Loucy (cell line): ENCODE results near the gene ZNF148.

Experiments
- H2AFZ ChIP-seq: fragments of 200-600 bp; sonication (generic); 2 replicates; pipeline ENCODE4 v1.6.0; 2016; ENCODE audit warnings: antibody characterized with exemption, mild to moderate bottlenecking, low read length, moderate library complexity
- H3F3A ChIP-seq: fragments of 200-600 bp; 2 replicates; pipeline ENCODE4 v1.6.0; 2016; ENCODE audit warnings: antibody characterized with exemption, low read depth, mild to moderate bottlenecking
- H3K27me3 ChIP-seq: fragments of 200-600 bp; sonication (generic); 2 replicates; pipeline ENCODE4 v1.6.1; 2014; ENCODE audit warnings: low read length, mild to moderate bottlenecking; ENCODE audit not compliant: insufficient read depth, poor library complexity, severe bottlenecking
- H3K36me3 ChIP-seq: fragments of 200-600 bp; sonication (generic); 2 replicates; pipeline ENCODE4 v1.6.1; 2016; ENCODE audit warnings: low read length; ENCODE audit not compliant: insufficient read depth
- H3K4me1 ChIP-seq: fragments of 200-600 bp; sonication (generic); 2 replicates; pipeline ENCODE4 v1.5.1; 2014; ENCODE audit warnings: low read length, mild to moderate bottlenecking; ENCODE audit not compliant: insufficient read depth, poor library complexity, severe bottlenecking
- H3K4me2 ChIP-seq: fragments of 200-600 bp; sonication (generic); 2 replicates; pipeline ENCODE4 v1.6.0; 2014; ENCODE audit warnings: antibody characterized with exemption, low read length, low read depth, mild to moderate bottlenecking; ENCODE audit not compliant: poor library complexity, severe bottlenecking
- H3K4me3 ChIP-seq: fragments of 200-600 bp; sonication (generic); 2 replicates; pipeline ENCODE4 v1.5.1; 2014; ENCODE audit warnings: low read length, mild to moderate bottlenecking, mixed read lengths; ENCODE audit not compliant: poor library complexity, severe bottlenecking
- H3K79me2 ChIP-seq: fragments of 200-600 bp; sonication (generic); 2 replicates; pipeline ENCODE4 v1.6.1; 2014; ENCODE audit warnings: low read length; ENCODE audit not compliant: insufficient read depth
- H3K9ac ChIP-seq: fragments of 200-600 bp; sonication (generic); 2 replicates; pipeline ENCODE4 v1.6.0; 2014; ENCODE audit warnings: mild to moderate bottlenecking, low read depth, low read length, moderate library complexity; ENCODE audit not compliant: poor library complexity, severe bottlenecking
- H3K9me2 ChIP-seq: fragments of 200-600 bp; sonication (generic); replicated peaks from 2 replicates; pipeline ENCODE4 v1.6.1; 2016; ENCODE audit warnings: low read depth, low read length, mixed read lengths
- H3K9me3 ChIP-seq: fragments of 200-600 bp; sonication (generic); 2 replicates; pipeline ENCODE4 v1.6.1; 2014; ENCODE audit warnings: mild to moderate bottlenecking, antibody characterized with exemption, low read length, low read depth; ENCODE audit not compliant: insufficient read depth
- H4K20me1 ChIP-seq: fragments of 200-600 bp; sonication (generic); 2 replicates; pipeline ENCODE4 v1.6.0; 2014; ENCODE audit warnings: antibody characterized with exemption, low read length, mild to moderate bottlenecking; ENCODE audit not compliant: insufficient read depth, poor library complexity, severe bottlenecking
- EZH2phosphoT487 ChIP-seq: fragments of 200-600 bp; IDR thresholded peaks from 2 replicates; pipeline ENCODE4 v1.6.1; 2018; ENCODE audit warnings: antibody characterized with exemption, mild to moderate bottlenecking, moderate library complexity, borderline replicate concordance
- TF ChIP-seq, protein P1 (sequence below): fragments of 200-600 bp; sonication (generic); conservative IDR thresholded peaks from 2 replicates; pipeline ENCODE4 v1.5.1; 2014; ENCODE audit warnings: mild to moderate bottlenecking, antibody characterized with exemption, low read length

Gene ZNF148

DNA sequence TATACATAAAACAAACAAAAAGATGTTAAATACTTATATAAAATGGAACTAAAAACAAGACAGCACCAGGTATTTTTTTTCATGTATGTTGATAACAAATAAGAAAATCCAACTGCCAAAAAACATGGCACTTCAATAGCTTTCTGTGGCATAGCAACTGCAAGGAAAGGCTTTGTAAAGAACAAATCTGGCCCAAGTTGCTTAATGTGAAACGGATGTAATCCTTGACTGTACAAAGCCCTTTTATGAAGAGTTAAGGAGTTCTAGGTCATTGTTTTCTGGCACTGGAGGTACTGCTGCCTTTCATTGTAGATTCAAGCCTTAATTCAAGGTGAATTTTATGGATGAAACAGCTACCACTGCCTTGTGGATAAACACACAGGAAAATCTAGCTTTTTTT is 93.7 kb downstream of the ZNF148 start:
- no peak overlapping the region for H2AFZ ChIP-seq
- TF ChIP-seq, protein P1, sequence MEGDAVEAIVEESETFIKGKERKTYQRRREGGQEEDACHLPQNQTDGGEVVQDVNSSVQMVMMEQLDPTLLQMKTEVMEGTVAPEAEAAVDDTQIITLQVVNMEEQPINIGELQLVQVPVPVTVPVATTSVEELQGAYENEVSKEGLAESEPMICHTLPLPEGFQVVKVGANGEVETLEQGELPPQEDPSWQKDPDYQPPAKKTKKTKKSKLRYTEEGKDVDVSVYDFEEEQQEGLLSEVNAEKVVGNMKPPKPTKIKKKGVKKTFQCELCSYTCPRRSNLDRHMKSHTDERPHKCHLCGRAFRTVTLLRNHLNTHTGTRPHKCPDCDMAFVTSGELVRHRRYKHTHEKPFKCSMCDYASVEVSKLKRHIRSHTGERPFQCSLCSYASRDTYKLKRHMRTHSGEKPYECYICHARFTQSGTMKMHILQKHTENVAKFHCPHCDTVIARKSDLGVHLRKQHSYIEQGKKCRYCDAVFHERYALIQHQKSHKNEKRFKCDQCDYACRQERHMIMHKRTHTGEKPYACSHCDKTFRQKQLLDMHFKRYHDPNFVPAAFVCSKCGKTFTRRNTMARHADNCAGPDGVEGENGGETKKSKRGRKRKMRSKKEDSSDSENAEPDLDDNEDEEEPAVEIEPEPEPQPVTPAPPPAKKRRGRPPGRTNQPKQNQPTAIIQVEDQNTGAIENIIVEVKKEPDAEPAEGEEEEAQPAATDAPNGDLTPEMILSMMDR = no peak
- TF ChIP-seq EZH2phosphoT487 = no peak
- H3K9me2 ChIP-seq = no peaks in the 10 kb centered on the region
- H3K4me2 ChIP-seq = no peak overlapping the region
- H3K4me3 ChIP-seq = no peak overlapping the region
- H3K79me2 ChIP-seq = no peaks in the 10 kb centered on the region; the same call in 1 of the 2 replicates
- no peaks in the 10 kb centered on the region for H4K20me1 ChIP-seq
- no peaks in the 10 kb centered on the region for H3F3A ChIP-seq
- H3K4me1 ChIP-seq = no peaks in the 10 kb centered on the region
- no peaks in the 10 kb centered on the region for H3K9me3 ChIP-seq
- H3K27me3 ChIP-seq = no peaks in the 10 kb centered on the region
- H3K9ac ChIP-seq = no peak overlapping the region
- H3K36me3 ChIP-seq = peaks cover 49% of the 10 kb centered on the region; the same call in 1 of the 2 replicates

DNA sequence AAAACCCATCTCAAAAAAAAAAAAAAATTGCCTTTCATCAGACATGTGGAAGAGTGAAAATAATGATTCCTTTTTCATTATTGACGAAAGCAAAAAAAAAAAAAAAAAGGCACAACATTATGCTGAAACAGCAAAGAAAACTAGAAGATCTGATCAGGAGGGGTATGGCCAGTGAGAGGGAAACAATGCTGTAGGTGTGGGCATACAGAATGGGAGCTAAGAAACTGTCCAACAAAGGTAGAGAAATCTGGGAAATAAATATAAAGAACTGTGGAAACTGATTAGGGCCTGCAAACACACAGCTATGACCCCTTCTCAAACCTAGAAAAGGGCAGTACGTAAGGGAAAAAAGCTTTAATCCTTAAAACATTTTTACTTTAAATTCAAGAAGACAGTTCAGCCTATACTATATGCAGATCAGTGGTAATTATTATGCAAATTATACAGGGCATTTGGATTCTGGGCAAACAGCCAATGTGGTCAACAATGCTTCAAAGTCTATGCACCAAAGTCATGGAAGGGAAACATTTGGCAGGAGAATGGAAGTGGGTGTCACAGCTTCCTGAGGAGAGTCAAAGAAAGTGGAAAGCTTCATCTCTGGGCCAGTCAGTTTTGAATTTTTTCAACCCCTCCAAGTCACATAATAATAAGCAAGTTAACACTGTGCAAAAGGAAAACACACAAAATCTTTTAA is 94.3 kb downstream of the ZNF148 start:
- Histone ChIP-seq H3K4me2 (no peak overlapping the region), H3K4me3 (no peak overlapping the region), H3K36me3 (peaks cover 48% of the 10 kb centered on the region; the same call in 1 of the 2 replicates), H3K4me1 (no peaks in the 10 kb centered on the region), H4K20me1 (no peaks in the 10 kb centered on the region), H3K79me2 (no peaks in the 10 kb centered on the region; the same call in 1 of the 2 replicates), H3K9me3 (no peaks in the 10 kb centered on the region), H3K9ac (no peak overlapping the region), H3F3A (no peaks in the 10 kb centered on the region), H3K27me3 (no peaks in the 10 kb centered on the region), H3K9me2 (no peaks in the 10 kb centered on the region), H2AFZ (no peak overlapping the region)
- TF ChIP-seq EZH2phosphoT487 = no peak
- TF ChIP-seq, protein P1 = no peak

DNA sequence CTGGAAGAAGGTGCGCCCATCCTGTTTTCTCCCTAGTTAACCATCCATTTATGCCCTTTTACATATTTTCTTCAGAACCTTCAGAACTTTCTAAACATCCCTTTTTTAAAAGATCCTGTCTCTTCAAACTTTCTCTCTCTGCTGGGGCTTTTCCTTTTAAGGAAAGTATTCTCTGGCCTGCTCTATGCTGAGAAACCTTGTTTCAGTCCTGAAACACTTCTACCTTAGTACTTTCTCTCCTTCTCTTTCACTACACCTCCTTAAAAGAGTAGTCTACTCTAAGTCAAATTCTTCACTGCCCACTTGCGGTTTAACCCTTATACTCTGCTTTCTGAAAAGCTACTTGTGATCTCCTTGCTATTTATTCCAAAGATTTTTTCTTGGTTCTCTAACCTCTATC is 97.0 kb downstream of the ZNF148 start:
- Histone ChIP-seq H3K9ac (no peak overlapping the region), H3K4me3 (no peak overlapping the region), H3K4me2 (no peak overlapping the region), H3F3A (no peaks in the 10 kb centered on the region), H3K36me3 (peaks cover 45% of the 10 kb centered on the region; the same call in 1 of the 2 replicates), H2AFZ (no peak overlapping the region), H3K4me1 (no peaks in the 10 kb centered on the region), H4K20me1 (no peaks in the 10 kb centered on the region), H3K9me2 (no peaks in the 10 kb centered on the region), H3K27me3 (no peaks in the 10 kb centered on the region), H3K79me2 (no peaks in the 10 kb centered on the region), H3K9me3 (no peaks in the 10 kb centered on the region)
- TF ChIP-seq, protein P1 = no peak
- TF ChIP-seq EZH2phosphoT487 = no peak
